HL-60/S4 treated with phorbol 12-myristate 13-acetate at 8.2 ng/mL for 4 days and 3 days (cell line): ENCODE results near the gene ARHGEF4.

Experiments used
- in situ Hi-C: fragments of 300-500 bp; cut with MboI; formaldehyde crosslinking; loops from 2 replicates; pipeline ENCODE4 v1.15.0; 2022; ENCODE audit warnings: low sequenced_read_pairs

ARHGEF4 gene

DNA sequence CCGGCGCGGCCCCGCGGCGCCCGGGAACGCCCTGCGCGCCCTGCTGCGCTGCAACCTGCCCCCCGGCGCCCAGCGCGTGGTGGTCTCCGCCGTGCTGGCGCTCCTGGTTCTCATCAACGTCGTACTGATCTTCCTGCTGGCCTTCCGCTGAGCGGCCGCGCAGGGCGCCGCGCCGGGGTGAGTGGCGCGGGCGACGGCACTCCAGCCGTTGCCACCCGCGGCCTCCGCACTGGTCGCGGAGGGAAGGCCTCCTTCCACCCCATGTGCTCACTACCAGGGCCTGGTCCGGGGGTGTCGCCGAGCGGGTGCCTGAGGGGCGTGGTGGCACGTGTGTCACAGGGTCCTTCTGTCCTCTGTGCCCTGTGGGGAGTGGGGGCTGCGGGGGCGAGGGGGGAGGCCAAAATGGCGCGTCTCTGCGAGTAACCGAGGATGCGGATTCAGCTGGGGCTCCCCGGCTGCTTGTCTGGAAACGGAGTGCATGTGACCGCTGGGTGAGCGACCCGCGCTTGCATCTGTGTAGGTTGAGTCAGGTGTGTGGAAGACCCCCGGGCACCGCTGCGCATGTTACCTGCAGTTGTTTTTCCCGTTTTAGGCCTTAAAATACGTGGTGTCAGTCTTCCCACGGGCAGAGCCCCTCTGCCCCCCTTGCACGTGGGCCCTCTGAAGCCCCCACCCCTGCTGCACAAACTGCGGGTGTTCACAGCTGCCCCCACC, 198.6 kb downstream of the ARHGEF4 start:
- in situ Hi-C loops, result no loop called here

DNA sequence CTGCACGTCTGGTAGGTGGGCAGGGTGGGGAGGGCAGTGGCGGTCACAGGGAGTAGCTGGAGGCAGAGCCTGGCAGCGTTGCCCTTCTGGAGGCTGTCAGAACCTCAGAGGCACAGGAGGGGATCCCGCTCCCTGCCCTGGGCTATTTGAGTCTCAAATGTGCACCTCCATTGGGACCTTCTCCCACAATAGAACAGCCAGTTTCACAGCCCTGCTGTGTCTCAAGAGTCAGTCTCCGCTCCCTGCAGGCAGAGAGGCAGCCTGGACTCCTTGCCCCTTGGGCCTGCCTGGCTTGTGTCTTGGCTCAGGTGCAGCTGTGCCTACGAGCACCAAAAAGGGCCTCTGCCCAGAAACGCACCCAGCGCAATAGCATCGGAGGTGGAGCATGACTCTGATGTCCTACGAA, 199.1 kb downstream of the ARHGEF4 start:
- in situ Hi-C loops, result no loop called here

DNA sequence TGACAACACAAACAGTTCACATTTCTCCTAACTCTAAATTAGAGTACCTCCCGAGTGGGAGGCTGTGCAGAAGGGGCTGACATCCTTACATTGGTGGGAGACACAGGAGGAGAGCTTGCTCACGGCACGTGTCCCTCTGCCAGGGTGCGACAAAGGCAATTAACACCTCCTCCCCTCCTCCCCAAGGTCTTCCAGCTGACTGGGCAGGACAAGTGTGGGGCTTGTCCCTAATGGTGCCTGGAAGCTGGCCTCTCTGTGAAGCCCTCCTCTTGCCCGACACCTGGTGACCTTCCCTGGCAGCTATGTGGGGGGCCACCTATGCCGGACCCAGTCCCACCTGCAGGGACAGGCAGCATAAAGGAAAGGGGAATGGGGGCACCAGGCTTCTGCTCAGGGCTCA, 199.6 kb downstream of the ARHGEF4 start:
- in situ Hi-C loops, result no loop called here

DNA sequence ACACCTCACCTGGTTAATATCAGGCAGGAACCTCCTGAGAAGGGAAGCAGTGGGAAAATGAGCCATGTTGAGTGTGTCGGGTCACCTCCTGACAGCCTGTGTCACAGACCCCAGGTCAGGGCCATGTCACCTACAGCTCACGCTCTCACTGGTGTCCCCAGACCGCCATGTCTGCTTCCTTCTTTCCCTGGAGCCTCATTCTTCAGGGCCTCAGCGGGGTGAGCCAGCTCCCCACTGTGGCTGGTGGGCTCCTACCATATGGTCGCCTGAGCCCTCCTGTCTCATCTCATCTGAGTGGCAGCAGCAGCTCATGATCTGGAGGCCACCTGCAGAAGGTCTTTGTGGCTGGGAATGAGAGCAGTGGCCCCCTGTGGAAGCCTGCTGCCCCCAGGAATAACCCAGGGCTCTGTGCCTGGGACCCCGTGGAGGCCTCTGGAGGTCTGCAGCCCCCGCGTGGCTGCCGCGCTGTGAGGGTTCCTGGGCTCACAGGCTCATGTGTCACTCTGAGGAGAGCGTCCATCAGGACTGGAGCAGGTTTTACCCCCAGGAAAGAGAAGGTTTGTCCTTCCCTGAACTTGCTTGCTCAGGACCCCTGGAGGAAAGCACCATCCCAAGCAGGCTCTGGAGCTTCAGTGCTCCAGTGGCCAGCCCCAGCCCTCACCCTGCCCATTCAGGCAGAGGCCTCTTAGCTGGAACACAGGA, 200.1 kb downstream of the ARHGEF4 start:
- in situ Hi-C loops, result no loop called here

GRCh38 chr2:131037398-131038257, 200.9 kb downstream of the ARHGEF4 start:
- in situ Hi-C loops, result no loop called here

DNA sequence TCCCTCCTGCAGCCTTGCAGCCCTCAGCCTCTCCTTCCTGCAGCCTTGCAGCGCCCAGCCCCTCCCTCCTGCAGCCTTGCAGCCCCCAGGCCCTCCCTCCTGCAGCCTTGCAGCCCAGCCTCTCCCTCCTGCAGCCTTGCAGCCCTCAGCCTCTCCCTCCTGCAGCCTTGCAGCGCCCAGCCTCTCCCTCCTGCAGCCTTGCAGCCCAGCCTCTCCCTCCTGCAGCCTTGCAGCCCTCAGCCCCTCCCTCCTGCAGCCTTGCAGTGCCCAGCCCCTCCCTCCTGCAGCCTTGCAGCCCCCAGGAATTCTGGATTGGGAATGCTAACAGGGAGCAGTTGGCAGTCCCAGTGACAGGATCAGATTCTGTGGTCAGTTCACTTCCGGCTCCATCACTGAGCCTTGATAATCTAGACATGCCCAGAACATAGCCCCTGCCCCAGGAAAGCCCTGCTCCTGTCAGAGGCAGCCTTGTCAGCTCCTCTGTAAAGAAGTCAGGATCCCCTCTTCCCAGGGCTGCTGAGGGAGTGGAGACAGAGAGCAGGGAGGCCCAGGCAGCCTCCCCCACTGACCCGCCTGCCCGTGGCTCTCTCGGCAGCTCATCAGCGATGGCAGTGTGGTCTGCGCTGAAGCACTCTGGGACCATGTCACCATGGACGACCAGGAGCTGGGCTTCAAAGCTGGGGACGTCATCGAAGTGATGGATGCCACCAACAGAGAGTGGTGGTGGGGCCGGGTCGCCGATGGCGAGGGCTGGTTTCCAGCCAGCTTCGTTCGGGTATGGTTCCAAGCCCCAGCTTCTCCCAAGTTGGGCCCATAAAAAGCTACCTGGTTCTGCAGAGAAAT, 201.8 kb downstream of the ARHGEF4 start:
- in situ Hi-C loops, result no loop called here

- in situ Hi-C loops, result no loop called here
Observed at GRCh38 chr2:131039101-131039440, 202.4 kb downstream of the ARHGEF4 start.

GRCh38 chr2:131039535-131039907, 202.8 kb downstream of the ARHGEF4 start:
- in situ Hi-C loops, result no loop called here

DNA sequence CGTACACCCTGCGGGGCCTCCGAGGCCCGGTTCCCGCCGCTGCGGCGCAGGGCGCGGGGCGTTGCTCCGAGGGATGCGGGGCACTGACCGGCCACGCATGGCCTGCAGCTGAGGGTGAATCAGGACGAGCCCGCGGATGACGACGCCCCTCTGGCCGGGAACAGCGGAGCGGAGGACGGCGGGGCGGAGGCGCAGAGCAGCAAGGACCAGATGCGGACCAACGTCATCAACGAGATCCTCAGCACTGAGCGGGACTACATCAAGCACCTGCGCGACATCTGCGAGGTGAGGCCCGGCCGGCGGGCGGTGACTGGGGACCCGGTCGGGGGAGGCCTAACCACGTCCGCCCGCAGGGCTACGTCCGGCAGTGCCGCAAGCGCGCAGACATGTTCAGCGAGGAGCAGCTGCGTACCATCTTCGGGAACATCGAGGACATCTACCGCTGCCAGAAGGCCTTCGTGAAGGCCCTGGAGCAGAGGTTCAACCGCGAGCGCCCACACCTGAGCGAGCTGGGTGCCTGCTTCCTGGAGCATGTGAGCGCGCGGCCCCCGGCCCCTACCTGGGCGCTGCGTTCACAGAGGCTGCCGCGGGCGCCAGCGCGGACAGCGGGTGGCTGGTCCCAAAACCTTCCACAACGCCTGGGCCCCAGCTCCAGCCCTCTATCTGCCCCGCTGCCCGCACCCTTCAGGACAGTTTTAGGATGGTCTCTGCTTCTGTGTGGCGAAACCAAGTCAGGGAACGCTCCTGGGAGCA, 203.4 kb downstream of the ARHGEF4 start:
- in situ Hi-C loops, result no loop called here

DNA sequence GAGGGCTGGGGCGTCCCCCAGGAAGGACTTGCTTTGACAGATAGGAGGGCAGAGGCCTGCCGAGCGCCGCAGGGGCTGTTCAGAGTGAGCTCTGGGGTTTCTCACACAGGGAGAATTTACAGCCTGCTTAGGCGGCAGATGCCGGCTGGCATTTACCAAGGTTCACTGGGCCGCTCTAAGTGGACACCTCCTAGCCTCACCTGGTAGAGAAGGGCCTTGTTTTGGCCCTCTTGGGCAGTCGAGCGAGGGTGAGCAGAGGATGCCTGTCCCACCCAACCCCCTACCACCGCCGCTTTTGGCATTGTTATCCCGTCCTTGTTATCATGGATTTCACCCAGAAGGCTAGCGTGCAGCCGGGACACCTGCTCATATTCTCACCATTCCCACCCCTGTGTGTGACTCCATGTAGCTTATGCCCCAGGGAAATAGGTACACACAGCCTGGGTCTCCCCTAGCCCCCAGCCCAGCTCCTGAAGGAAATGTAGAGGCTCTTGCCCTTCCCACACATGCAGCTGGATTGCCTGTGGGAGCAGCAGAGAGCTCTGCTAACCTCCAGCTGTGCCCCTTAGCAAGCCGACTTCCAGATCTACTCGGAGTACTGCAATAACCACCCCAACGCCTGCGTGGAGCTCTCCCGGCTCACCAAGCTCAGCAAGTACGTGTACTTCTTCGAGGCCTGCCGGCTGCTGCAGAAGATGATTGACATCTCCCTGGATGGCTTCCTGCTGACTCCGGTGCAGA, 204.1 kb downstream of the ARHGEF4 start:
- in situ Hi-C loops, result no loop called here

GRCh38 chr2:131041402-131042147, 204.9 kb downstream of the ARHGEF4 start:
- in situ Hi-C loops, result no loop called here

DNA sequence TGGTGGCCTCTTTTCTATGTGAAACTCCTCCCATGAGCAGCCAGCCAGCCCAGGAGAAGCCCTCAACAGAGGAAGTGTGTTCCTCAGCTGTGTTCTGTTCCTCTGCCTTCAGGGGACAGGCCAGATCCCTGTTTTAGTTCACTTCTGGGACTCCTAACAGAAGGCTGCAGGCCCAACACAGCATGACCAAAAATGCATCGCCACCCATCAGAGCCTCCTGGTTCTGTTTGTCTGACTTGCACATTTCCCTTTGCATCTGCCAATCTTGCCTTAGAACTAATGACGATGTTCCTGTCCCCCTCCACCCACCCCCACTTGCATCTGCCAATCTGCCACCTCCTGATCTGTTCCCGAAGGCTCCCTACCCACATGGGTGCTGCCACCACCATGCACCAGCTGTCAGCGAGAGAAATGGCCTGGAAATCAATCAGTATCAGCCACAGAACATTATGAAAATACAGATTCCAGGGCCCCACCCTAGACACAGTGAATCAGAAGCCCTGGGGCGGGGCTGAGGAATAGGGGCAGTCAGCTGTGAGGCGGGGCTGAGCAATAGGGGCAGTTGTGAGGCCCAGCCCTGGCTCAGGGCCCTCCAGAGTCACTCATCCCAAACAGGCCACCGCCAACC, 205.5 kb downstream of the ARHGEF4 start:
- in situ Hi-C loops, result no loop called here

DNA sequence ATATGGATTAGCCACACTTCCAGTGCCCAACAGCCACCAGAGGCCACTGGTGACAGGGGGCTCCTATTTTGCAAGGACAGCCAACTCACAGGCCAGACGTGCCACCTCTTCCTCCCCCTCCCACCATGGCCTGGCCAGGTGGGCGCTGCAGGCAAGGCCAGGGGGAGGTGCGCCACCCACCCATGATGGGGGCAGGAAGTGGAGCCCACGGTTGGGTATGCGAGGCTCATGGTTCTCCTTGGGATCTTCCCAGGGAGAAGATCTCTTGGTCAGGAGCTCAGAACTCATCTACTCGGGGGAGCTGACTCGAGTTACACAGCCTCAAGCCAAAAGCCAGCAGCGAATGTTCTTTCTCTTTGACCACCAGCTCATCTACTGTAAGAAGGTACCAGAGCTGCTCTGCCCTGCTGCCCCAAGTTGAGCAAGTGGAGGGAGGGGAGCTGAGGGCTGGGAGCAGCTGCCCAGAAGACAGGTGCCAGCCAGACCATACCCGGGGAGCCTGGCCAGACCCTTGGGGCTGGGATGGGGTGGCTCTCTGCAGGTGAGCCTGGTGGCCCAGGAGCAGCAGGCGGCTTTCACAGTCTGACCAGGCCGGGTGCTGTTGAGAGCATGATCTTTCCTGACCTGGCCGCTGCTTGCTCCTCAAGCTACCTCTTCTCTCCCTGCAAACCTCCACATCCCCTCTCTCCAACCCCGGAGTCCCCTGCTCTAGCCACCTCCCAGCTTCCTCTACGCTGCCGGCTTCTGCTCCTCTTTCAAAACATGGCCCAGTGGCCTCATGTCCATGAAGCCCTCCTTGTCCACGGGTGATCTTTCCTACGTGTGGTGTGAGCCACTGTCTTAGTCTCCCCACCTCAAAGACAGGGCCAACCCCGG, 206.7 kb downstream of the ARHGEF4 start:
- in situ Hi-C loops, result no loop called here

- in situ Hi-C loops, result no loop called here
Observed at GRCh38 chr2:131044075-131044756, 207.5 kb downstream of the ARHGEF4 start.

DNA sequence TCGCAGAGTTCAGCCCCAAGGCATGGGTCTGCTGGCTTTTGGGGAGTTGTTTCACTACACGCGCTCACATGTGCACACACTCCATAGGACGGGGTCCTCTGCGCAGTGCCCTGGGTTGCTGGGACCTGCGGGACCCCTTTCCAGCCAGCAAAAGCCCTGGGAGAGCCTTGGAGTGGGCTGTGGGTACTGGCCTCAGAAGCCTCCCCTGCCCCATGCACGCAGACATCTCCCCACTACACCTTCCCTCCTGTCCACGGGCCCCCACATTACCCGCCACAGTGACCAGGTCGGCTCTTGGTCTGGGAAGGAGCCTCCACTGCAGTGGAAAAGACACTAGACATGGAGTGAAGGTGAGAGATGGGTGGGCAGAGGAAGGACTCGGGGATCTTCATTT, 208.0 kb downstream of the ARHGEF4 start:
- in situ Hi-C loops, result no loop called here

DNA sequence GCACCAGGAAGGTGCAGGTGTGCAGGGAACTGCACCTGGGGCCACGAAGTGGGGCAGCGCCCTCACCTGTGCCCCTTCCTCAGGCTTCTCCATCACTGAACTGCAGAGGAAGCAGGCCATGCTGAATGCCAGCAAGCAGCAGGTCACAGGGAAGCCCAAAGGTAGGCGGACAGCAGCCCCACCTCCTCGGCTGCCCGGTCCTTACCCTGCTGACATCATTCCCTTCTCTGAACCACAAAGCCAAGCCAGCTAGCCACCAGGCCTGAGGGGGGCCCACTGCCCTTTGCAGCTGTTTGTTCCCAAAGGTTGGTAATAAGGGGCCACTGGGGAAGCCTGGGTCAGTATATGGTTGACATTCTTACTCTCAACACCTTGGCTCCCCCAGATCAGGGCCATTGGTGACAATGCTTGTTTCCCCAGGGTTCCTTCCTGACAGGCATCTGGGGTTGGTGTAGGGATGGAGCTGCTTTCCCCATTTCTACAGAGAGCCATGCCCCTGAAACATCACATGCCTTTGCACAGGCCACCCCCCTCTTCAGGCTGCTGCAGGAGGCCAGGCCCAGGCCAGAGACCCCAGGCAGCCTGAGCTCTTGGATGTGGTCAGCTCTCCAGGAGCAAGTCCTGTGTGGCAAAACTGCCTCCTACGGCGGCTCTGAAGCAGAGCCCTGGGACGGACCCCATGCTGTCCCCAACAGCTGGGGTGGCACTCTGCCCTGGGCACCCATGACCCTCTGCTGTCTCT, 208.7 kb downstream of the ARHGEF4 start:
- in situ Hi-C loops, result no loop called here
